ENCODE measurements around the gene RRAS2. TPM values are rescaled to one million over a fixed set of nuclear protein-coding genes. Genes with fewer than 3 reads are reported as not detected.
"Not testable (repeated sequence)": the region's sequence is repeated elsewhere in the genome, so short reads cannot be mapped to it uniquely, and the experiment has no call there.

Gene RRAS2
- total RNA-seq, 4 donors from 2014 or later = 40.7 to 75.4 (median 58.0) TPM

- Histone ChIP-seq H3K36me3 (no peaks in the 10 kb centered on the region), H3K27ac (replicated peaks in 1 of 4) (no peak overlapping the region), H3K4me3 (no peak overlapping the region), H3K4me1 (peaks cover 0 to 3% (median 0%) of the 10 kb centered on the region in 4 donors), H3K9me3 (no peaks in the 10 kb centered on the region), H3K27me3 (no peaks in the 10 kb centered on the region)
- TF ChIP-seq, protein P1, sequence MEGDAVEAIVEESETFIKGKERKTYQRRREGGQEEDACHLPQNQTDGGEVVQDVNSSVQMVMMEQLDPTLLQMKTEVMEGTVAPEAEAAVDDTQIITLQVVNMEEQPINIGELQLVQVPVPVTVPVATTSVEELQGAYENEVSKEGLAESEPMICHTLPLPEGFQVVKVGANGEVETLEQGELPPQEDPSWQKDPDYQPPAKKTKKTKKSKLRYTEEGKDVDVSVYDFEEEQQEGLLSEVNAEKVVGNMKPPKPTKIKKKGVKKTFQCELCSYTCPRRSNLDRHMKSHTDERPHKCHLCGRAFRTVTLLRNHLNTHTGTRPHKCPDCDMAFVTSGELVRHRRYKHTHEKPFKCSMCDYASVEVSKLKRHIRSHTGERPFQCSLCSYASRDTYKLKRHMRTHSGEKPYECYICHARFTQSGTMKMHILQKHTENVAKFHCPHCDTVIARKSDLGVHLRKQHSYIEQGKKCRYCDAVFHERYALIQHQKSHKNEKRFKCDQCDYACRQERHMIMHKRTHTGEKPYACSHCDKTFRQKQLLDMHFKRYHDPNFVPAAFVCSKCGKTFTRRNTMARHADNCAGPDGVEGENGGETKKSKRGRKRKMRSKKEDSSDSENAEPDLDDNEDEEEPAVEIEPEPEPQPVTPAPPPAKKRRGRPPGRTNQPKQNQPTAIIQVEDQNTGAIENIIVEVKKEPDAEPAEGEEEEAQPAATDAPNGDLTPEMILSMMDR (IDR thresholded peaks at IDR 0.05) = no peak
- intact Hi-C loops (cut with DNase I) = no loop called here
- 96% methylated on average over 2 of the region's 2 CpGs for WGBS
- DNase-seq (ENCODE audit: extremely low spot score) = no peak
Measured at GRCh38 chr11:14346303-14346955, 12.6 kb downstream of the RRAS2 start.

GRCh38 chr11:14345668-14346067 lies 13.3 kb downstream of the RRAS2 start:
- 100% methylated on average over 1 of the region's 1 CpG for WGBS
- intact Hi-C loops (cut with DNase I) = no loop called here
- TF ChIP-seq POLR2A (IDR thresholded peaks at IDR 0.05; ENCODE audit: low read depth) (no peak), EP300 (IDR thresholded peaks at IDR 0.05) (no peak), POLR2AphosphoS5 (IDR thresholded peaks at IDR 0.05) (no peak)
- TF ChIP-seq, protein P1 (IDR thresholded peaks at IDR 0.05) = no peak
- Histone ChIP-seq H3K9me3 (no peaks in the 10 kb centered on the region), H3K27me3 (no peaks in the 10 kb centered on the region), H3K4me1 (peaks cover 0 to 3% (median 0%) of the 10 kb centered on the region in 4 donors), H3K27ac (replicated peaks in 1 of 4) (no peak overlapping the region), H3K4me3 (no peak overlapping the region), H3K36me3 (no peaks in the 10 kb centered on the region)
- DNase-seq (ENCODE audit: extremely low spot score) = no peak

- H3K9me3 ChIP-seq; H3K36me3 ChIP-seq; DNase-seq (ENCODE audit: extremely low spot score); H3K4me1 ChIP-seq; H3K4me3 ChIP-seq; H3K27ac ChIP-seq (replicated peaks in 1 of 4); intact Hi-C loops (cut with DNase I); H3K27me3 ChIP-seq: not testable (repeated sequence)
- 95% methylated on average over 5 of the region's 5 CpGs for WGBS
Measured at GRCh38 chr11:14345016-14345415, 14.0 kb downstream of the RRAS2 start.

DNA sequence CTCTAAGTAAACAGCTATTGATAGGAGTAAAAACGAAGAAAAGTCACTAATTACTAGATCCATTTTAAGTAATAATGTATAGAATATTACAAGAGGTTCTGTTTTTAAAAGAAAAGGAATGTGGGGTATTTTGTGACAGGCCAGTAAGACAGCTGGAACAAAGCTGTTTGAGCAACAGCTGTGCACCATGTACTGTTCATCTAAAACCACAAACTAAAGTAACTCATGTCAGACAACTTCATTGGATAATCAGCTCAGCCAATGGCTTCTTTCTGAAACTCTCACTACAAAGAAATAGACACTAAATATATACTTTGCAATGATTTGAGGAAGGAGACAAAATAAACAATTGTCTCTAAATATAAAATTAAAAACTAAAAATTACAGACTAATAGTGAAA lies 16.1 kb downstream of the RRAS2 start:
- 92% methylated on average over 1 of the region's 1 CpG for WGBS
- Histone ChIP-seq H3K36me3 (no peaks in the 10 kb centered on the region), H3K4me3 (no peak overlapping the region), H3K9me3 (no peaks in the 10 kb centered on the region), H3K27me3 (no peaks in the 10 kb centered on the region), H3K27ac (replicated peaks in 1 of 4) (no peak overlapping the region), H3K4me1 (peaks cover 0 to 7% (median 0%) of the 10 kb centered on the region in 4 donors)
- no peak for DNase-seq (ENCODE audit: extremely low spot score)
- TF ChIP-seq, protein P1 (IDR thresholded peaks at IDR 0.05) = no peak
- TF ChIP-seq POLR2AphosphoS5 (IDR thresholded peaks at IDR 0.05) (no peak), POLR2A (IDR thresholded peaks at IDR 0.05; ENCODE audit: low read depth) (no peak), EP300 (IDR thresholded peaks at IDR 0.05) (no peak)
- intact Hi-C loops (cut with DNase I) = no loop called here

GRCh38 chr11:14341968-14342367 lies 17.0 kb downstream of the RRAS2 start:
- WGBS = 74% methylated on average over 3 of the region's 3 CpGs
- H3K27ac ChIP-seq (replicated peaks in 1 of 4) = no peak overlapping the region
- intact Hi-C loops (cut with DNase I) = no loop called here
- no peaks in the 10 kb centered on the region for H3K36me3 ChIP-seq
- no peak overlapping the region for H3K4me3 ChIP-seq
- TF ChIP-seq, protein P1 (IDR thresholded peaks at IDR 0.05) = no peak
- no peak for TF ChIP-seq POLR2AphosphoS5 (IDR thresholded peaks at IDR 0.05)
- TF ChIP-seq POLR2A (IDR thresholded peaks at IDR 0.05; ENCODE audit: low read depth) = no peak
- TF ChIP-seq EP300 (IDR thresholded peaks at IDR 0.05) = no peak
- no peaks in the 10 kb centered on the region for H3K27me3 ChIP-seq
- H3K9me3 ChIP-seq = peaks cover 0 to 3% (median 0%) of the 10 kb centered on the region in 4 donors
- no peak for DNase-seq (ENCODE audit: extremely low spot score)
- H3K4me1 ChIP-seq = peaks cover 0 to 13% (median 0%) of the 10 kb centered on the region in 4 donors

Data from esophagus muscularis mucosa (tissue), 4 donors.